ENCODE measurements around the gene APBA2.

APBA2 gene

GRCh38 chr15:28917791-28918140 lies 32.0 kb downstream of the APBA2 start:
- DNase-seq = no peak

GRCh38 chr15:28918141-28918983 lies 32.6 kb downstream of the APBA2 start:
- peak; percentile 42 for DNase-seq

- DNase-seq = no peak
Observed at GRCh38 chr15:28919201-28919635, 33.4 kb downstream of the APBA2 start.

- no peak for DNase-seq
Observed at GRCh38 chr15:28919679-28920655, 34.2 kb downstream of the APBA2 start.

GRCh38 chr15:28920781-28921331 lies 35.1 kb downstream of the APBA2 start:
- no peak for DNase-seq

- no peak for DNase-seq
Observed at GRCh38 chr15:28921336-28921735, 35.6 kb downstream of the APBA2 start.

GRCh38 chr15:28921919-28922706 lies 36.3 kb downstream of the APBA2 start:
- DNase-seq = no peak

- DNase-seq = no peak
Observed at GRCh38 chr15:28922707-28923012, 36.9 kb downstream of the APBA2 start.

- DNase-seq = no peak
Observed at GRCh38 chr15:28923726-28924280, 38.0 kb downstream of the APBA2 start.

- DNase-seq = no peak
Observed at GRCh38 chr15:28927043-28927442, 41.3 kb downstream of the APBA2 start.

- DNase-seq = no peak
Observed at GRCh38 chr15:28929200-28929599, 43.4 kb downstream of the APBA2 start.

GRCh38 chr15:28930011-28930410 lies 44.2 kb downstream of the APBA2 start:
- DNase-seq = no peak

- no peak for DNase-seq
Observed at GRCh38 chr15:28930476-28931291, 44.9 kb downstream of the APBA2 start.

GRCh38 chr15:28931828-28932227 lies 46.1 kb downstream of the APBA2 start:
- no peak for DNase-seq

- DNase-seq = no peak
Observed at GRCh38 chr15:28932361-28932760, 46.6 kb downstream of the APBA2 start.

- no peak for DNase-seq
Observed at GRCh38 chr15:28933710-28934445, 48.1 kb downstream of the APBA2 start.

- no peak for DNase-seq
Observed at GRCh38 chr15:28934645-28935044, 48.9 kb downstream of the APBA2 start.

- no peak for DNase-seq
Observed at GRCh38 chr15:28935316-28935715, 49.5 kb downstream of the APBA2 start.

GRCh38 chr15:28936081-28936480 lies 50.3 kb downstream of the APBA2 start:
- no peak for DNase-seq

GRCh38 chr15:28936481-28936881 lies 50.7 kb downstream of the APBA2 start:
- no peak for DNase-seq

- no peak for DNase-seq
Observed at GRCh38 chr15:28937271-28937670, 51.5 kb downstream of the APBA2 start.
